B cell (primary cell): ENCODE data around the gene PPP6R3.

Source experiments
- CTCF ChIP-seq: fragments of 200-600 bp; IDR thresholded peaks from one replicate; pipeline ENCODE4 v1.8.0; 2022; ENCODE audit warnings: antibody characterized with exemption, mild to moderate bottlenecking
- EZH2 ChIP-seq: IDR thresholded peaks from 2 replicates; pipeline ENCODE4 v1.6.1; 2012; ENCODE audit warnings: borderline replicate concordance, low read depth, mild to moderate bottlenecking, moderate library complexity, low read length; ENCODE audit not compliant: insufficient read depth, poor library complexity, severe bottlenecking

- TF ChIP-seq CTCF, result no peak
- TF ChIP-seq EZH2, result no peak
Measured at GRCh38 chr11:68657021-68657780, 196.6 kb downstream of the PPP6R3 start.
